Measurements from ENCODE around the gene CDC37.

DNA sequence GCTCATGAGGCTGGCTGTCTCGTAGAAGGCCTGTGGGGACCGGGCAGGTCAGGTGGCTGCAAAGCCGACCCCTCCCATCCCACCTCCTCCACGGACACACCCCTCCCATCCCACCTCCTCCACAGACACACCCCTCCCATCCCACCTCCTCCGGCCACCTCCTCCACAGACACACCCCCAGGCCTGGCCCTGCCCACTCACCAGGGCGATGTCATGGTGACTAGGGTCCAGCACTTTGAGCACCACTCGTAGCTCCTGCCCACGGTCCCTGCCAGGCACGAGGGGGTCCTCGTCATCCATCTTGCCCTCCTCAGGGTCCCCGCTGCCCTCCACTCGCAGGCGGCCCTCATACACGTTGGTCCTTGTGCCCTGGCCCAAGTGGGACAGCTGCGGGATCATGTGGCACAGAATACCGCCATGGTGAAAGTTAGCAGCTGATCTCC is 41.8 kb downstream of the CDC37 start:
- TF ChIP-seq, protein P1, sequence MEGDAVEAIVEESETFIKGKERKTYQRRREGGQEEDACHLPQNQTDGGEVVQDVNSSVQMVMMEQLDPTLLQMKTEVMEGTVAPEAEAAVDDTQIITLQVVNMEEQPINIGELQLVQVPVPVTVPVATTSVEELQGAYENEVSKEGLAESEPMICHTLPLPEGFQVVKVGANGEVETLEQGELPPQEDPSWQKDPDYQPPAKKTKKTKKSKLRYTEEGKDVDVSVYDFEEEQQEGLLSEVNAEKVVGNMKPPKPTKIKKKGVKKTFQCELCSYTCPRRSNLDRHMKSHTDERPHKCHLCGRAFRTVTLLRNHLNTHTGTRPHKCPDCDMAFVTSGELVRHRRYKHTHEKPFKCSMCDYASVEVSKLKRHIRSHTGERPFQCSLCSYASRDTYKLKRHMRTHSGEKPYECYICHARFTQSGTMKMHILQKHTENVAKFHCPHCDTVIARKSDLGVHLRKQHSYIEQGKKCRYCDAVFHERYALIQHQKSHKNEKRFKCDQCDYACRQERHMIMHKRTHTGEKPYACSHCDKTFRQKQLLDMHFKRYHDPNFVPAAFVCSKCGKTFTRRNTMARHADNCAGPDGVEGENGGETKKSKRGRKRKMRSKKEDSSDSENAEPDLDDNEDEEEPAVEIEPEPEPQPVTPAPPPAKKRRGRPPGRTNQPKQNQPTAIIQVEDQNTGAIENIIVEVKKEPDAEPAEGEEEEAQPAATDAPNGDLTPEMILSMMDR (optimal IDR thresholded peaks at IDR 0.05 in 1 of 3, IDR thresholded peaks at IDR 0.05 in 1 of 3, conservative IDR thresholded peaks at IDR 0.05 in 1 of 3; ENCODE audit: extremely low read depth in 1 of 3, insufficient read depth in 2 of 3, low read length in 3 of 3), result no peak
- TF ChIP-seq EZH2 (IDR thresholded peaks at IDR 0.05; ENCODE audit: low read length), result no peak
